Measurements from ENCODE around the gene PEX11G. TPM values are rescaled to one million over a fixed set of nuclear protein-coding genes. Genes with fewer than 3 reads are reported as not detected.

The PEX11G gene
- 0.84 TPM for total RNA-seq
- long read RNA-seq, partial matches to known transcripts, result 0 of 2 reads
- long read RNA-seq, other reads (novel, unspliced or antisense), result 0 of 2 reads

DNA sequence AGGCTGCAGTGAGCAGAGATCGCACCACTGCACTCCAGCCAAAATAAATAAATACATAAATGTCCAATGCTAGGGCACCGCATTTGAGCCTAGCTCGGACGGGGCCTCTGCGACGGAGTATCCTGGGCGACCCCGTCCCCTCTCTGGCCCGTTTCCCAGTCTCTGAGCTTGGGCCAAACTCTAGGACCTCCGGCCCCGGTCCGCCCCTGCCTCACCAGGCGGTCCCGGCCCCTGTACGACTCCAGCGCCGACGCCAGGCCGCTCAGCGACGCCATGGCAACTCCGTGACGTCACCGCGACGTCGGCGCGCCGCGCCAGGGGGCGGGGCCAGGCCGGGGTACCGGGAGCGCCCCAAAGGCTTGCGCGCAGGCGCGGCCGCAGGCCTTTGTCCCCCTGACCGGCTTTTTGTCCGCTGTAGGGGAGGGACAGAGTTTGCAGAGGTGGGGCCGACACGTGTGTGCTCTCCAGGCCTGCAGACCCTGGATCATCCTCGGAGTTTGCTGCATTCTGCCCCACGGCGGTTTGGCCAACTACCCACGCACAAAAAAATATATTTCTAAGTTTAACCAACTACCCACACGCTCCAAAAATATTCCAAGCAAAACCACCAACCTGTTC is at the start of gene PEX11G:
Gene PEX11G, minus strand, starts transcription at position 300 of the 618 bp plus-strand sequence. Its CDS starts 25 bp downstream, at position 275.
- ATAC-seq, result peak; percentile 99
- DNase-seq, result peak; percentile 96
- intact Hi-C loops (cut with micrococcal nuclease), result no loop called here

DNA sequence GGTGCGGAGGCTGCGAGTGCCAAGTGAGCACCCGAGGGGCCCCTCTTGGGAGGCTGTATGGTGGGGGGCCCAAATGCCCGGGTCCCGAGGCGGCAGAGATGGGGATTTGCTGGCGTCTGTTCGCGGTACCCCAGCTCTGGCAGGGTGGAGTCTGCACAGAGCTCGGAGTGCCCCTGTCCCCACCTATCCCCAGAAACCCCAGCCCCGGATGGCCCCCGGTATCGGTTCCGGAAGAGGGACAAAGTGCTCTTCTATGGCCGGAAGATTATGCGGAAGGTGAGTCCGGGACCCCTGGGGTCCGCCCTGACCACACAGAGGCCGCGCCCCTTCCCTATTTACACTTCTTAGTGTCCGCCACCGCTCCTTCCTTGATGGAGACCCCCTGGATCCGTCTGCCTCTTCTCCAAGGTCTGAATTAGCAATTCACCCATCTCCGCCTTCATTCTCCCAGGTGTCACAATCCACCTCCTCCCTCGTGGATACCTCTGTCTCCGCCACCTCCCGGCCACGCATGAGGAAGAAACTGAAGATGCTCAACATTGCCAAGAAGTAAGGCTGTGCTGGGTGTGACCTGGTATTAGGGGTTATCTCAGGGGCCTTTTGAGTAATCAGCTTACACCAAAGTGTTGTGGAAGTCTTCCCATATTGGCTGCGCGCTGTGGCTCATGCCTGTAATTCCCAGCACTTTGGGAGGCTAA is 47.3 kb upstream of the PEX11G start:
- intact Hi-C loops (cut with micrococcal nuclease), result no loop called here
- ATAC-seq, result no peak
- DNase-seq, result peak; percentile 41

DNA sequence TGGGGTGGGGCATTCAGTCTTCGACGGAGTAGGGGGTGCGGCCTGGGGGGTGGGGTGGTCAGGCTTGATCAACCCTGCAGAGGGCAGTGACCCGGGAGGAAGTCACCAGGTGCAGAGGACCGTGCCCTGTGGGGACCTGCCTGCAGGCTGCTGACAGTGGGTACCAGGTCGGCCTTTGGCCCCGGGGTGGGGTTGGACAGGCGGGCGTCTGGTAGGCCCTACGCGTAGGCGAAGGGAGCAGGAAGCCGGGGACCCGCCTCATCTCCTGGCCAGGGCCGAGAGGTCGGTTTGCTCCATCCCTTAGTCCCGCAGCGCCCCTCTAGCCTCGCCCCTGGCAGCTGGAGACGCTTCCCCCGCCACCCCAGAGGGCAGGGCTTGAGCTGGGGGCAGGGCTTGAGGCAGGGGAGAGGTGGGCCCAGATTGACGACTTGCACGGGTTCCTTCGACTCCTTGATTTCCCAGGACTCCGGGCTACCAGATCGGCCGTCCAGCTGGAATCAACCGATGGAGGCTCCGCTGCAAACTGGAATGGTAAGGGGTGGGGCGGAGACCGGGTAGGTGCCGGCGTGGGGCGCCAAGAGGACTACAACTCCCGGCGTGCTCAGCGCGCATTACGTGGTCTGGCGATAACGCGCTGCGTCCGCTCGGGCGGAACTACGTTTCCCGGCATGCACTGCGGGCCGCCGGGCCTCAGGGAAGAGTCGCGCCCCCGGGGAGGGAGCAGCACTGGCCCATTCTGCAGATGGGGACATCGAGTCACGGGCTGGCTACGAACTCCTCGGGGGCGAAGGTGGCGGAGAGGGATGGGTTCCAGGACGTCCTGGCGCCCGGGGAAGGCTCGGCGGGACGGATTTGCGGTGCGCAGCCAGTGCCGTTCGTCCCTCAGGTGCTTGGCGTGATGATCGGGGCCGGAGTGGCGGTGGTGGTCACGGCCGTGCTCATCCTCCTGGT is 46.5 kb upstream of the PEX11G start, which contains the start of gene PNPLA6:
Gene PNPLA6, plus strand, starts transcription at position 671 of the 951 bp plus-strand sequence. Its CDS starts 72 bp downstream, at position 743.
- ATAC-seq, result peak; percentile 84
- intact Hi-C loops (cut with micrococcal nuclease), result no loop called here
- peak; percentile 99 for DNase-seq

DNA sequence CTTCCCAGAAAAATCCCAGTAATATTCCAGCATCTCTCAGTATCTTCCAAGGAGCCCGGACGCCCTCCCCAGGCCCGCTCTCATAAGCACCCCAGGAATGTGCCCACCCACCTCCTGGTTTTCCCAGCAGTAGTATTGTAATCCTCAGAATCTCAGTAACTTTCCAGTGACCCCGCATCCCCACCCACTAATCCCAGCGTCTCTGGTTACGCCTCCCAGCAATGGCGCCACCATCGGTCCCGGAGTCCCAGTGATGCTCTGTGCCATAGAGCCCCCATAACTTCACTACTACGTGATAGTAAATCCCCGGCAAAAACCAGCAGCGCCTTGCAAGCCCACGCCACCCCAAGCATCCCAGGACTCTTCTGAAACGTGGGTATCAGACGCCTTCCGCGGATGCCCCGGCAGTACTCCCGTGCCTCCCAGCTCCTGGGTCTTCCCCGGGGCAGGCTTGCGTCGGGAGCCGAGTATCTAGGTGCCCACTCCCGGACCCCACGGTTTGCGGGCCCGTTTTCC is 45.8 kb upstream of the PEX11G start:
- peak; percentile 74 for DNase-seq
- intact Hi-C loops (cut with micrococcal nuclease), result no loop called here
- ATAC-seq, result peak; percentile 65

DNA sequence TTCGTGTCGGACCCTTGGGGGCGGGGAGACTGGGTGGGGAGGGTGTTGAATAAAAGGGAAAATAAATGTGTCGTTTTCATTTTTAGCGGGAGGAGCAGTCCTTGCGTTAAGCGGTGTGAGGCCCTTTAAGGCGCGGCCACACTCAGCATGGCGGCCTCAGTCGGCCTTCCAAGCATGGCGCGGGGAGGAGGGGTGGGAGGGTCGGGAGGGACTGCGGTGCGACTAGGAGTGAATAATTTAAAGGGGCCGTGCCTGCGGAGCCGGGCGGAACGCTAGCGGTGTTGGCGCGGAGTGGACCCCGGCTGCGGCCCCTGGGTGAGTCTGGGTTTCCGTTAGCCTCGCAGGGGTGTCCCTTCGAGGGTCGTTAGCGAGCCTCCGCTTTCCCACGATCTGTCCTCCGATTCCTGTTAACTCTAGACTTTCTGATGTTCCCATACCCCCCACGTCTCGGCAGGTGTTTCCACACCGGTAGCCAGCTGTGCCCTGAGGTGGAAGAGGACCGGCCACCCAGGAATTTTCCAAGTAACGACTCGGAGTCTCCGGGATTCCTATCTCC is 45.2 kb upstream of the PEX11G start:
- peak; percentile 82 for ATAC-seq
- DNase-seq, result peak; percentile 91
- intact Hi-C loops (cut with micrococcal nuclease), result no loop called here

DNA sequence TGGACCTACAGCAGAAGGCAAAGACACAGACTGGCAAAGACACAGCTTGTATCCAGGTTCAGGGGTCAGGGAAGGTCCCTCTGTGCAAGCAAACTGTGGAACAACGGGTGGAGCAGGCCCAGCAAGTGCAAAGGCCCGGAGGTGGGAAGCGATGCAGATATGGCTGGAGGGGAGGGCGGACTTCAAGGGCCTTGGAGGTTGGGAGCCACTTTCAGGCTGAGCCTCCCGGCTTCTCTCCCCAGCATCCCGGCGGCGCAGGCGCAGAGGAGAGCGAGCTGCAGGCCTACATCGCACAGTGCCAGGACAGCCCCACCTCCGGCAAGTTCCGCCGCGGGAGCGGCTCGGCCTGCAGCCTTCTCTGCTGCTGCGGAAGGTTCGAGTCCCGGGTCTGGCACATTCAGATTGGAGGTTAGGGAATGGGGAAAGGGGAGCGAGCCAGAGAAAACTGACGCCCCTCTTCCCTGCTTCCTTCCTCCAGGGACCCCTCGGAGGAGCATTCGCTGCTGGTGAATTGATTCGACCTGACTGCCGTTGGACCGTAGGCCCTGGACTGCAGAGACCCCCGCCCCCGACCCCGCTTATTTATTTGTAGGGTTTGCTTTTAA is 44.5 kb upstream of the PEX11G start:
- peak; percentile 87 for DNase-seq
- intact Hi-C loops (cut with micrococcal nuclease), result no loop called here
- ATAC-seq, result peak; percentile 27

DNA sequence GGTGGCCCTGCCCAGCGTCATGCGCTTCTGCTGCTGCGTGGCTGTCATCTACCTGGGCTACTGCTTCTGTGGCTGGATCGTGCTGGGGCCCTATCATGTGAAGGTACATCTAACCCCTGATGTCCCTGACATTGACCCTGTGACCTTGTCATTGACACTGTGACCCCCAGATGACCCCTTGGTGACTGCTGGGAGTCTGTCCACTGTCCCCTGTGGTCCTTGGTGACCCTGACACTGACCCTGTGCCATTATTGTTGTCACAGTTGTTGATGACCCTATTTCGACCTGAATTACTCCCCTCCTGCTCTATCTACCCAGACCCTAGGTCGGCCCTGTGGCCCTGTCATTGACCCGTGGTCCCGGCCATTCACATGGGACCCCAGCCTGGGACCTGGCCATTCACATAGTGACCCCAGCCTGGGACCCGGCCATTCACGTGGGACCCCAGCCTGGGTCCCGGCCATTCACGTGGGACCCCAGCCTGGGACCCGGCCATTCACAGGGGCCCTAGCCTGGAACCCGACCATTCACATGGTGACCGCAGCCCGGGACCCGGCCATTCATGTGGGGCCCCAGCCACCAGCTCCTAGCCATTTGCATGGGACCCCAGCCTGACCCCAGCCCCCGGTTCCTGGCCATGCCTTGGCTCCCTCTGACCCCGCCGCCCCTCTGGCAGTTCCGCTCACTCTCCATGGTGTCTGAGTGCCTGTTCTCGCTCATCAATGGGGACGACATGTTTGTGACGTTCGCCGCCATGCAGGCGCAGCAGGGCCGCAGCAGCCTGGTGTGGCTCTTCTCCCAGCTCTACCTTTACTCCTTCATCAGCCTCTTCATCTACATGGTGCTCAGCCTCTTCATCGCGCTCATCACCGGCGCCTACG is 41.0 kb upstream of the PEX11G start:
- ATAC-seq, result no peak
- DNase-seq, result no peak
- intact Hi-C loops (cut with micrococcal nuclease), result no loop called here

DNA sequence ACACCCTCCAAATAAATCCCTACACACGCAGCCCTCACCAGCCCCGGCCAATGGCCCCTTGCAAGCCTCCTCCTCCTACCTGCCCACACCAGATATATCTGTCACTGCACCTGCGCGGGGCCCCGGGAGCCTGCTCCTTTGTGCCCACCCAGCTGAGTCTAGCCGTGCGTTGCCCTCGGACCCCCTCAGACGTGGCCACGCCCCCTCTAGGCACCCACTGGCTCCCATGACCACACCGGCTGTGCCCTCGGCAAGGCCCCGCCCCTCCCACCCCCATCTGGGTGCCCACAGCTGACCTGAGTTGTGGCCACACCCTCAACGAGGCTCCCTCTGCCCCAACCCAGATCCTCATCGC is 40.4 kb upstream of the PEX11G start:
- ATAC-seq (no peak), DNase-seq (no peak)
- intact Hi-C loops (cut with micrococcal nuclease), result no loop called here

DNA sequence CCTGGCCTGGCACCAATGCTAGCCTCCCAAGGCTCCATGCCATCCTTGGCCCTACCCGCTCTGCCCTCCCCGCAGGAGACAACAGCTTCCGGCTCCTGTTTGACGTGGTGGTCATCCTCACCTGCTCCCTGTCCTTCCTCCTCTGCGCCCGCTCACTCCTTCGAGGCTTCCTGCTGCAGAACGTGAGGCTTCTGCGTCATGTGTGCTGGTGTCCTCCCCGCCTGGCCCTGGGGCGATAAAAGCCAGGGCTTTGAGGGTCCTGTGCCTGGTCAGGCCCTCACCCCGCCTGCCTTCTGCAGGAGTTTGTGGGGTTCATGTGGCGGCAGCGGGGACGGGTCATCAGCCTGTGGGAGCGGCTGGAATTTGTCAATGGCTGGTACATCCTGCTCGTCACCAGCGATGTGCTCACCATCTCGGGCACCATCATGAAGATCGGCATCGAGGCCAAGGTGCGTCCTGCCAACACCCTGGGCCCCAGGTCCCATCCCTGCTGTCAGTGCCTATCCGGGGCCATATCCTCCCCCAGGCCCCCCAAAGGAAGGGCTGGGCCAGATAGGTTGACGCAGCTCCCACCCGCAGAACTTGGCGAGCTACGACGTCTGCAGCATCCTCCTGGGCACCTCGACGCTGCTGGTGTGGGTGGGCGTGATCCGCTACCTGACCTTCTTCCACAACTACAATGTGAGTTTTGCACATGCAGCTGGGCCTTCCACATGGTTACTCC is 39.8 kb upstream of the PEX11G start:
- ATAC-seq (no peak), DNase-seq (no peak)
- intact Hi-C loops (cut with micrococcal nuclease), result no loop called here

DNA sequence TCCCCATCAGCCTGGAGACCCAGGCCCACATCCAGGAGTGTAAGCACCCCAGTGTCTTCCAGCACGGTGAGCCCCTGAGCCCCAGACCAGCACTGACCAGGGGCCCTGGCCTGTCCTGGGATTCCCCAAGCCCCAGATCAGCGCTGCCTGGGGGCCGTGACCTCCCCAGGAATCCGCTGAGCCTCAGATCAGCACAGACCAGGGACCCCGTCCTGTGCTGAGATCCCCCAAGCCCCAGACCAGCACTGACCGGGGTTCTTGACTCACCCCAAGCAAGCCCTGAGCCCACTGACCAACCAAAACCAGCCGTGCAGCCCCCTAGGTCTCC is 39.3 kb upstream of the PEX11G start:
- ATAC-seq (no peak), DNase-seq (no peak)
- intact Hi-C loops (cut with micrococcal nuclease), result no loop called here

DNA sequence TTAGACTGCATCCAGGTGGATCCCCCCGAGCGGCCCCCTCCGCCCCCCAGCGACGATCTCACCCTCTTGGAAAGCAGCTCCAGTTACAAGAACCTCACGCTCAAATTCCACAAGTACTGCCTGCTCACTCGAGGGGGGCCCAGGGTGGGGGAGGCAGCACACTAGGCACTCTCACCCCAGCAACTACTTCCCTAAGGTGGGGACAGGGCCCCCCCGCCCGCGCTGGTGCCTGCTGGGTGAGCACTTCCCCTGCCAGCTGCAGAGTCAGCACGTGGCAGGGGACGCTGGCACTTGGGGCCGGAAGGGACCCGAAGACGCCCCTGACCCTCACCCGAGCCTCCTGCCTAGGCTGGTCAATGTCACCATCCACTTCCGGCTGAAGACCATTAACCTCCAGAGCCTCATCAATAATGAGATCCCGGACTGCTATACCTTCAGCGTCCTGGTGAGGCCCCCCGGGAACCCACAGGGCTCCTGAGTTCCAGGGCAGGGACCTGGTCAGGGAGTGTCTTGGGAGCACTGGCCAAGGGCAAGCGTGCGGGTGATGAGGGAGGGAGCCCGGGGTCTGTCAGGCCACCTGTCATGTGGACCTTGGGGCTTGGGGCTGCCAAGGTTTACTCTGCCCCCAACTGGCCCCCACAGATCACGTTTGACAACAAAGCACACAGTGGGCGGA is 38.8 kb upstream of the PEX11G start:
- ATAC-seq, result peak; percentile 42
- peak; percentile 73 for DNase-seq
- intact Hi-C loops (cut with micrococcal nuclease), result no loop called here

DNA sequence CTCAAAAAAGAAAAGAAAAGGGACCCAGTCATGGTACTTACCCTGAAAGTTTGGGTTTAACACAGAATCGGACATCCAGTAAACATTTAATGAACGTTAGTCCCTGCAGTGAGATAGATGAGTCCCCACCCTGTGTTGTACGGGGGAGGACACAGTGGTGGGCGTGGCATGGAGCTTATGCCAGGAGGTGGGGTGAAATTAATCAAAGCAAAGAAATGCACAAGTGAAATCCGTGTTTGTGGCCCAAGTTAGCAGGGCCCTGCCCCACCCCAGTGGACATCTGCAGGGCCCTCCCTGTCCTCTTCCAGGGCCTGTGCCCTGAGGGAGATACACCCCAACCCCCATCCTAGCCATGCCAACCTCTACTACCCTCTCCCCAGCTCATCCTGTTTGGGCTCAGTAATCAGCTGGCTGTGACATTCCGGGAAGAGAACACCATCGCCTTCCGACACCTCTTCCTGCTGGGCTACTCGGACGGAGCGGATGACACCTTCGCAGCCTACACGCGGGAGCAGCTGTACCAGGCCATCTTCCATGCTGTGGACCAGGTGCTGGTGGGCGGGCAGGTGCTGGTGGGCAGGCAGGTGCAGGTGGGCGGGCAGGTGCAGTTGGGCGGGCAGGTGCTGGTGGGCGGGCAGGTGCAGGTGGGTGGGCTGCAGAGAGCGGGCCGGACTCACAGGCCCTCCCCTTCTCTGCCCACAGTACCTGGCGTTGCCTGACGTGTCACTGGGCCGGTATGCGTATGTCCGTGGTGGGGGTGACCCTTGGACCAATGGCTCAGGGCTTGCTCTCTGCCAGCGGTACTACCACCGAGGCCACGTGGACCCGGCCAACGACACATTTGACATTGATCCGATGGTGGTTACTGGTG is 37.5 kb upstream of the PEX11G start:
- DNase-seq (no peak), ATAC-seq (no peak)
- intact Hi-C loops (cut with micrococcal nuclease), result no loop called here

DNA sequence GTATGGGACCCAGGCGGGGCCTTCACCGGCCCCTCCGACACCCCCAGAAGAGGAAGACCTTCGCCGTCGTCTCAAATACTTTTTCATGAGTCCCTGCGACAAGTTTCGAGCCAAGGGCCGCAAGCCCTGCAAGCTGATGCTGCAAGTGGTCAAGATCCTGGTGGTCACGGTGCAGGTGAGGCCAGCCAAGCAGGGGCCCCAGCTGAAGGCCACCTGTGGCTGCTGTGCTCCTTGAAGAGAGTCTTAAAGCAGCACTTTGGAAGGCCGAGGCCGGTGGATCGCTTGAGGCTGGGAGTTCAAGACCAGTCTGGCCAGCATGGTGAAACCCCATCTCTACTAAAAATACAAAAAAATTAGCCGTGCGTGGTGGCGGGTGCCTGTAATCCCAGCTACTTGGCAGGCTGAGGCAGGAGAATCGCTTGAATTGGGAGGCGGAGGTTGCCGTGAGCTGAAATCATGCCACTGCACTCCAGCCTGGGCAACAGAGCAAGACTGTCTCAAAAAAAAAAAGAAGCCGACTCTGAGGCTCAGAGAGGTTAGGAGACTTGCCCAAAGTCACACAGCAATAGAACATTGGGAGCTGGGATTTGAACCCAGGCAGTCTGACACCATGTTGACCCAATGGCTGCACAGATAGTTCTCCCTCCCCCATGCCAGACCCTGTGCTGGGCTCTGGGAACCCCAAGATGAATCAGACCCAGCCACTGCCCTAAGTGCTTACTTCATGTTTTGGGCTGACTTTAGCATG is 36.3 kb upstream of the PEX11G start:
- ATAC-seq, result no peak
- DNase-seq, result no peak
- intact Hi-C loops (cut with micrococcal nuclease), result no loop called here

DNA sequence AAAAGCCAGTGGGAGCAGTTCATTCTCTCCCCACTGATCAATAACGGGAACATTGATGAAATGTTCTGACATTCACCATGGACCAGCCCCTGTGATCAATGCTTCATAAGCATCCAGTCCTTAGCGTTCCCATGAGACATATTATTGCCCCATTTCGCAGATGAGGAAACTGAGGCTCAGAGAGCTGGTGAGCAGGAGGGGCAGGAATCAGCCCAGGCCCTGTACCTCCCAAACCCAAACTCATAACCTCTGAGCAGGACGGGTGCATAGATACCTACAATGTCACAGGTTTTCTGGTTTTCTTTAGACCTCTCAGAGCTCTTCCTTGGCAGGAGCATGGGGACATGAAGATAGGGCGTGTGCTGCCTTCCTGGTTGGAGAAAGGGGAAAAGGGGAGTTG is 35.7 kb upstream of the PEX11G start:
- ATAC-seq, result no peak
- DNase-seq, result no peak
- intact Hi-C loops (cut with micrococcal nuclease), result no loop called here

DNA sequence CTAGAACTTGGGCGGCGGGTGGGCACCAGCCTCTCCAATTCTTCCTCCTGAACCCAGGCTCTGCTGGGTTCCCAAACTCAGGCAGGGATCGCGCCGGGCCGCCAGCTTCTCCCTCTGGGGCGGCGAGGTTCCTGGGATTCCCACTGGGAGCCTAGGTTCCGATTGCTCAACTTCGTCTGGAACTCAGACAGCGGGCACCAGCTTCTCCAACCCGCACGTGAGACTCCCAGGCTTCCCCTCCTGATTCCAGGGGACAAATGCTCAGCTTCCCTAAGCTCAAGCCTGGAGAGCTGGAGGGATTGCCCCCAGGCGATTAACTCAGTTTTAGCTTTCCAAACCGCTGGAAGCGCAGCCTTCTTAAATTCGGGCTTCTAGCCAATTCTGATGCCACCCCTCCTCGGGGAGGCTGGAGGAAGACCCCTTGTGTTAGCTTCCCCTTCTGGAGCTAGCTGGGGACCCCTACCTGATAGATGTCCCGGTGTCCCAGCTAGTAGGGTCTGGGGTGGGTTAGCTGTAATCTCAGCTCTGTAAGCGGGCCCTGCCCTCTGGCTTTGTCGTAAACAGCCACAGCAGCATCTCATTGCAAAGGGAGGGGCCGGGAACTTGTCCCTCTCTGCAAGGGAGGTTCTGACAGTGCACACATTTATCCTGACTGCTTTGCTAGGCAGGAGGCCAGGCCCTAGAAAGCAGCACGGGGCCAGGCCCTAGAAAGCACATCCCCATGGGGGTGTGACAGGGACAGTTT is 34.3 kb upstream of the PEX11G start:
- intact Hi-C loops (cut with micrococcal nuclease), result no loop called here
- ATAC-seq, result no peak
- DNase-seq, result no peak
